Endothelial cell of umbilical vein (primary cell): ENCODE data around the gene AGO1. TPM values are rescaled to one million over a fixed set of nuclear protein-coding genes. Genes with fewer than 3 reads are reported as not detected.

ENCODE experiments used
- BruUV-seq: library from RNA; stranded (reverse); fragments of 400-500 nt; replicated peaks from 2 replicates; lab custom pipeline; 2021; lab: Mats Ljungman, UMichigan
- CTCF ChIA-PET: fragments of 300-600, 350-600 bp; sonication (Branson Sonifier 250); formaldehyde crosslinking; loops from one replicate; lab custom pipeline; 2021; ENCODE audit warnings: antibody characterized with exemption, inconsistent platforms; lab: Charles Lee
- POLR2A ChIA-PET: fragments of 300-600, 350-600 bp; sonication (Branson Sonifier 250); formaldehyde crosslinking; loops from one replicate; lab custom pipeline; 2021; ENCODE audit warnings: antibody characterized with exemption, inconsistent platforms; lab: Charles Lee
- DNase-seq: peaks from one replicate; pipeline ENCODE4 v3.0.0-alpha.2; 2011; ENCODE audit warnings: low read depth, low spot score
- FAIRE-seq: peaks from 2 replicates; lab custom pipeline; 2011; peaks lifted over from hg19 to GRCh38; lab: Jason Lieb, UNC
- H2AFZ ChIP-seq: 2 replicates; pipeline ENCODE4 v1.6.0; 2012; ENCODE audit warnings: low read depth, low read length, control low read depth, inconsistent platforms
- H3K27ac ChIP-seq: 2 replicates; pipeline ENCODE4 v1.5.1; 2011; ENCODE audit warnings: low read depth, mild to moderate bottlenecking, control low read depth, low read length, moderate library complexity; ENCODE audit not compliant: insufficient read depth
- H3K27me3 ChIP-seq, 2 experiments: 2 replicates each; pipeline versions ENCODE4 v1.6.0 to v1.6.1; 2011; ENCODE audit warnings: low read length in 2 of 2, mixed read lengths in 1 of 2; ENCODE audit not compliant: control insufficient read depth in 2 of 2, insufficient read depth in 2 of 2
- H3K36me3 ChIP-seq, 2 experiments: 2 replicates in 1 of 2; 3 replicates in 1 of 2; pipeline ENCODE4 v1.5.1; 2011; ENCODE audit warnings: low read length in 2 of 2, mild to moderate bottlenecking in 1 of 2, moderate library complexity in 1 of 2; ENCODE audit not compliant: control insufficient read depth in 2 of 2, insufficient read depth in 2 of 2; ENCODE audit errors: extremely low read depth in 1 of 2
- H3K4me1 ChIP-seq: 3 replicates; pipeline ENCODE4 v1.5.1; 2011; ENCODE audit warnings: mild to moderate bottlenecking, low read length; ENCODE audit not compliant: control insufficient read depth, insufficient read depth; ENCODE audit errors: extremely low read depth
- H3K4me2 ChIP-seq: 2 replicates; pipeline ENCODE4 v1.6.1; 2011; ENCODE audit warnings: low read length, control low read depth, mixed read lengths; ENCODE audit not compliant: insufficient read depth
- H3K4me3 ChIP-seq, 3 experiments: fragments of 200-600 bp in 1 of 3; sonication (generic), shearing (Covaris generic) in 1 of 3; replicated peaks in 1 of 3; 2 replicates each; pipeline ENCODE4 v1.5.1; 2011 to 2016; ENCODE audit warnings: control low read depth in 3 of 3, low read length in 3 of 3, mild to moderate bottlenecking in 2 of 3, inconsistent platforms in 1 of 3, low read depth in 1 of 3, moderate library complexity in 1 of 3; ENCODE audit not compliant: insufficient read depth in 1 of 3
- H3K79me2 ChIP-seq: 2 replicates; pipeline ENCODE4 v1.6.0; 2012; ENCODE audit warnings: low read length, inconsistent platforms; ENCODE audit not compliant: control insufficient read depth, insufficient read depth
- H3K9ac ChIP-seq: replicated peaks from 2 replicates; pipeline ENCODE3; 2011; ENCODE audit warnings: low read length, control low read depth; ENCODE audit not compliant: insufficient read depth; ENCODE audit errors: extremely low read depth
- H3K9me1 ChIP-seq: replicated peaks from 3 replicates; pipeline ENCODE4 v1.6.0; 2011; ENCODE audit warnings: mild to moderate bottlenecking, low read length; ENCODE audit not compliant: control insufficient read depth, insufficient read depth; ENCODE audit errors: extremely low read depth
- H3K9me3 ChIP-seq: replicated peaks from 2 replicates; pipeline ENCODE4 v1.5.1; 2012; ENCODE audit warnings: low read length, inconsistent platforms; ENCODE audit not compliant: control insufficient read depth, insufficient read depth
- H4K20me1 ChIP-seq: replicated peaks from 2 replicates; pipeline ENCODE3; 2011; ENCODE audit warnings: mild to moderate bottlenecking, low read length; ENCODE audit not compliant: control insufficient read depth, insufficient read depth; ENCODE audit errors: extremely low read depth
- EZH2 ChIP-seq: IDR thresholded peaks from 2 replicates; pipeline ENCODE4 v1.6.1; 2012; ENCODE audit warnings: borderline replicate concordance, low read depth, mild to moderate bottlenecking, moderate library complexity, low read length, inconsistent platforms; ENCODE audit not compliant: severe bottlenecking
- FOS ChIP-seq: IDR thresholded peaks from 2 replicates; pipeline ENCODE4 v1.6.1; 2011; ENCODE audit warnings: mild to moderate bottlenecking, low read length, moderate library complexity, borderline replicate concordance; ENCODE audit not compliant: insufficient read depth
- GATA2 ChIP-seq: IDR thresholded peaks from 2 replicates; pipeline ENCODE4 v1.7.0; 2011; ENCODE audit warnings: low read depth, mild to moderate bottlenecking, moderate library complexity, mixed read lengths, low read length; ENCODE audit not compliant: insufficient read length, insufficient read depth
- JUN ChIP-seq: IDR thresholded peaks from 2 replicates; pipeline ENCODE4 v1.6.1; 2011; ENCODE audit warnings: borderline replicate concordance, low read depth; ENCODE audit not compliant: insufficient read length, insufficient read depth
- POLR2A ChIP-seq: IDR thresholded peaks from 2 replicates; pipeline ENCODE4 v1.6.1; 2012; ENCODE audit warnings: low read depth, mild to moderate bottlenecking, control low read depth, low read length
- POLR2AphosphoS5 ChIP-seq: IDR thresholded peaks from 2 replicates; pipeline ENCODE4 v1.6.1; 2012; ENCODE audit warnings: low read depth, mild to moderate bottlenecking, control low read depth, low read length, moderate library complexity; ENCODE audit not compliant: insufficient read depth
- dilution Hi-C: fragments of 300-500 bp; cut with MboI; formaldehyde crosslinking; loops from one replicate; pipeline ENCODE4 v1.15.0; 2019; ENCODE audit warnings: low sequenced_read_pairs; ENCODE audit not compliant: extremely low pct_ligation_motif_present
- intact Hi-C: fragments of 100-400 bp; cut with micrococcal nuclease; formaldehyde crosslinking; loops from one replicate; pipeline ENCODE4 v1.10.0; 2022
- polyA plus RNA-seq, 4 experiments: library from polyadenylated mRNA; depleted of rRNA in 3 of 4; stranded (reverse) in 3 of 4; unstranded in 1 of 4; fragments of >200 nt; gene quantifications; 2 replicates each; pipeline versions ENCODE4 v1.2.1 to v1.2.3, GENCODE V29; 2011 to 2012; ENCODE audit warnings: missing spikeins in 1 of 4
- total RNA-seq: library from RNA; stranded (reverse); gene quantifications from 2 replicates; pipeline ENCODE4 v1.2.3, GENCODE V29; 2021
- TF ChIP-seq, protein P1 (sequence below): IDR thresholded peaks from 2 replicates; pipeline ENCODE4 v1.6.1; 2011; ENCODE audit not compliant: insufficient read depth, insufficient read length
- TF ChIP-seq, protein P2 (sequence below), 2 donors: IDR thresholded peaks; 1 replicate in 1 of 2; 2 replicates in 1 of 2; pipeline ENCODE4 v1.5.1; 2011; ENCODE audit warnings: low read length in 2 of 2, mild to moderate bottlenecking in 2 of 2, moderate library complexity in 2 of 2, control low read depth in 1 of 2, inconsistent platforms in 1 of 2, low read depth in 1 of 2; ENCODE audit not compliant: insufficient read depth in 1 of 2; ENCODE audit errors: extremely low read depth in 1 of 2

Gene AGO1
- total and polyA plus RNA-seq, 2 donors (not counting 3 experiments of a cell fraction or from before 2014, with no cell fraction given), result 10.8 to 31.0 TPM

DNA sequence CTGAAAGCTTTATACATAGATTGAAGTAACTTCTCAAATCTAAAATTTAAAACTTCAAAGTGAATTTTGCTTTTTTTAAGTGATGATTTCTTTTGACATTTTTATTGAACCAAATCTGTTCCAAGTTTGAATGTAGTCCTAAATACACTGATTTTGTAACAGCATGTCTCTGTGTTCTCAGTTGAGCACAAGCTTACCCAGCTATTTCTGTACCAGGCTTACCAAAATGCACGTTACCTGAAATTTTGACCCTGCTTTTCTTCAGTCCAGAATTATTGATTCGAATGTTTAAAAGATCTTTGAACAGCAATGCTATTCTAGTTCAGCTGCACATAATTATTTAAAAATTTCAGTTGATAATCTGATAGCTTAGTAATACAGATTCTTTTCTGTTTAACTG is 49.6 kb upstream of the AGO1 start:
- dilution Hi-C loops (no loop called here), intact Hi-C loops (no loop called here)
- no peaks in the 10 kb centered on the region for H4K20me1 ChIP-seq
- H3K4me3 ChIP-seq, result no peak overlapping the region
- no peak for FAIRE-seq
- no peaks in the 10 kb centered on the region for H3K79me2 ChIP-seq
- TF ChIP-seq EZH2 (no peak), JUN (no peak), GATA2 (no peak), POLR2AphosphoS5 (no peak)
- TF ChIP-seq, protein P1, sequence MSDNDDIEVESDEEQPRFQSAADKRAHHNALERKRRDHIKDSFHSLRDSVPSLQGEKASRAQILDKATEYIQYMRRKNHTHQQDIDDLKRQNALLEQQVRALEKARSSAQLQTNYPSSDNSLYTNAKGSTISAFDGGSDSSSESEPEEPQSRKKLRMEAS, result no peak
- no peak overlapping the region for H3K27ac ChIP-seq
- no TSS peak for BruUV-seq
- peaks cover 6 to 10% of the 10 kb centered on the region in 2 experiments for H3K36me3 ChIP-seq
- CTCF ChIA-PET, result no interaction called here
- H3K9ac ChIP-seq, result no peak overlapping the region
- no peak overlapping the region for H2AFZ ChIP-seq
- H3K4me1 ChIP-seq, result no peaks in the 10 kb centered on the region
- H3K4me2 ChIP-seq, result no peak overlapping the region
- H3K27me3 ChIP-seq, result no peaks in the 10 kb centered on the region
- no peaks in the 10 kb centered on the region for H3K9me1 ChIP-seq
- no peaks in the 10 kb centered on the region for H3K9me3 ChIP-seq
- no peak for DNase-seq
- POLR2A ChIA-PET, result no interaction called here

DNA sequence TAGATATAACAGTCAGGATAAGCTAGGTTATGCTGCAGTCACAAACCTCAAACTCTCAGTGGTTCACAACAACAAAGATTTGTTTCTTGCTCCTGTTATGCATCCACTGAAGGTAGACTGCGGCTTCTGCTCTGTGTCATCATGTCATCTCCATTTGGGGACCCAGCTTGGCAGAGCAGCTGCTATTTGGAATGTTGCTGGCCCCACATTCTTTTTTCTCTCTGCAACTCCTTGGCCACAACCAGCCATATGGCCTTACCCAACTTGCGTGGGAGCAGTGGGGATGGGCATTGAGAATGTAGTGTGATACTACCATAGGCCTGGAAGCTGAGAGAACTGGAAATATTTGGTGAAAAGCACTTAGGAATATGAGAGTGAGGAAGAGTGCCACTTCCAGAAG is 48.8 kb upstream of the AGO1 start:
- ChIA-PET CTCF (no interaction called here), POLR2A (no interaction called here)
- Histone ChIP-seq H3K79me2 (no peaks in the 10 kb centered on the region), H3K4me2 (no peak overlapping the region), H3K36me3 (peaks cover 6 to 10% of the 10 kb centered on the region in 2 experiments), H3K9me3 (no peaks in the 10 kb centered on the region), H3K9ac (no peak overlapping the region), H3K4me1 (no peaks in the 10 kb centered on the region), H3K27me3 (no peaks in the 10 kb centered on the region), H3K27ac (no peak overlapping the region), H3K9me1 (no peaks in the 10 kb centered on the region), H3K4me3 (no peak overlapping the region), H4K20me1 (no peaks in the 10 kb centered on the region), H2AFZ (no peak overlapping the region)
- intact Hi-C loops, result no loop called here
- DNase-seq (no peak), FAIRE-seq (no peak)
- dilution Hi-C loops, result no loop called here
- TF ChIP-seq, protein P2, sequence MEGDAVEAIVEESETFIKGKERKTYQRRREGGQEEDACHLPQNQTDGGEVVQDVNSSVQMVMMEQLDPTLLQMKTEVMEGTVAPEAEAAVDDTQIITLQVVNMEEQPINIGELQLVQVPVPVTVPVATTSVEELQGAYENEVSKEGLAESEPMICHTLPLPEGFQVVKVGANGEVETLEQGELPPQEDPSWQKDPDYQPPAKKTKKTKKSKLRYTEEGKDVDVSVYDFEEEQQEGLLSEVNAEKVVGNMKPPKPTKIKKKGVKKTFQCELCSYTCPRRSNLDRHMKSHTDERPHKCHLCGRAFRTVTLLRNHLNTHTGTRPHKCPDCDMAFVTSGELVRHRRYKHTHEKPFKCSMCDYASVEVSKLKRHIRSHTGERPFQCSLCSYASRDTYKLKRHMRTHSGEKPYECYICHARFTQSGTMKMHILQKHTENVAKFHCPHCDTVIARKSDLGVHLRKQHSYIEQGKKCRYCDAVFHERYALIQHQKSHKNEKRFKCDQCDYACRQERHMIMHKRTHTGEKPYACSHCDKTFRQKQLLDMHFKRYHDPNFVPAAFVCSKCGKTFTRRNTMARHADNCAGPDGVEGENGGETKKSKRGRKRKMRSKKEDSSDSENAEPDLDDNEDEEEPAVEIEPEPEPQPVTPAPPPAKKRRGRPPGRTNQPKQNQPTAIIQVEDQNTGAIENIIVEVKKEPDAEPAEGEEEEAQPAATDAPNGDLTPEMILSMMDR (IDR thresholded peaks at IDR 0.05; ENCODE audit: extremely low read depth in 1 of 2, insufficient read depth in 1 of 2, low read depth in 1 of 2, low read length in 2 of 2), result no peak
- no peak for TF ChIP-seq POLR2AphosphoS5
- TF ChIP-seq EZH2, result no peak
- no peak for TF ChIP-seq FOS
- TF ChIP-seq POLR2A, result no peak
- TF ChIP-seq JUN, result no peak
- no peak for TF ChIP-seq GATA2
- BruUV-seq, result no TSS peak
